PFSK-1 (cell line): ENCODE measurements around the gene ACYP1.

Source experiments
- POLR2AphosphoS5 ChIP-seq: IDR thresholded peaks from 2 replicates; pipeline ENCODE4 v1.6.1; 2012; ENCODE audit warnings: low read depth, mild to moderate bottlenecking, control low read depth, low read length, moderate library complexity
- TAF1 ChIP-seq: IDR thresholded peaks from 2 replicates; pipeline ENCODE4 v1.6.1; 2012; ENCODE audit warnings: low read length, control low read depth, borderline replicate concordance; ENCODE audit not compliant: insufficient read depth

GRCh38 chr14:75049136-75049535 is 14.7 kb downstream of the ACYP1 start:
- TF ChIP-seq TAF1, result no peak
- TF ChIP-seq POLR2AphosphoS5, result no peak
